HG02885 (cell line): ENCODE data around the gene PTMS.

Experiments used
- ATAC-seq: cut with Tn5 transposase; IDR thresholded peaks from one replicate; pipeline ENCODE4 v1.9.1; 2021; ENCODE audit warnings: mild to moderate bottlenecking; ENCODE audit not compliant: unreplicated experiment, poor library complexity

PTMS gene

GRCh38 chr12:6784761-6785160 lies 18.6 kb downstream of the PTMS start:
- no peak for ATAC-seq

- no peak for ATAC-seq
Observed at GRCh38 chr12:6786416-6787094, 20.4 kb downstream of the PTMS start.

- no peak for ATAC-seq
Observed at GRCh38 chr12:6787309-6787708, 21.1 kb downstream of the PTMS start.

GRCh38 chr12:6788972-6789924 lies 23.1 kb downstream of the PTMS start, which contains the start of gene CD4:
CD4 (plus strand) TSS chr12:6789528; CDS start chr12:6800139, 10,611 bp downstream.
- no peak for ATAC-seq

- ATAC-seq: no peak
Observed at GRCh38 chr12:6790496-6791150, 24.5 kb downstream of the PTMS start.

- no peak for ATAC-seq
Observed at GRCh38 chr12:6791931-6792520, 25.9 kb downstream of the PTMS start.

GRCh38 chr12:6792522-6793201 lies 26.5 kb downstream of the PTMS start:
- no peak for ATAC-seq

- ATAC-seq: no peak
Observed at GRCh38 chr12:6795088-6795487, 28.9 kb downstream of the PTMS start.

GRCh38 chr12:6796576-6796975 lies 30.4 kb downstream of the PTMS start:
- no peak for ATAC-seq

GRCh38 chr12:6799147-6799546 lies 33.0 kb downstream of the PTMS start:
- ATAC-seq: no peak

GRCh38 chr12:6807170-6807569 lies 41.0 kb downstream of the PTMS start:
- no peak for ATAC-seq

GRCh38 chr12:6809056-6809455 lies 42.9 kb downstream of the PTMS start:
- no peak for ATAC-seq

GRCh38 chr12:6810758-6811157 lies 44.6 kb downstream of the PTMS start:
- no peak for ATAC-seq

- ATAC-seq: no peak
Observed at GRCh38 chr12:6813363-6813762, 47.2 kb downstream of the PTMS start.

- ATAC-seq: no peak
Observed at GRCh38 chr12:6816598-6816997, 50.4 kb downstream of the PTMS start.

GRCh38 chr12:6817098-6817497 lies 50.9 kb downstream of the PTMS start:
- ATAC-seq: no peak

- no peak for ATAC-seq
Observed at GRCh38 chr12:6817662-6818157, 51.5 kb downstream of the PTMS start.

- no peak for ATAC-seq
Observed at GRCh38 chr12:6818222-6818621, 52.1 kb downstream of the PTMS start.

GRCh38 chr12:6818645-6819044 lies 52.5 kb downstream of the PTMS start:
- no peak for ATAC-seq
